ENCODE measurements around the gene GPR156. TPM values are rescaled to one million over a fixed set of nuclear protein-coding genes. Genes with fewer than 3 reads are reported as not detected.
"Not testable (repeated sequence)": the region's sequence is repeated elsewhere in the genome, so short reads cannot be mapped to it uniquely, and the experiment has no call there.

Gene GPR156
- total and polyA plus RNA-seq, 2 experiments from 2014 or later = not detected

DNA sequence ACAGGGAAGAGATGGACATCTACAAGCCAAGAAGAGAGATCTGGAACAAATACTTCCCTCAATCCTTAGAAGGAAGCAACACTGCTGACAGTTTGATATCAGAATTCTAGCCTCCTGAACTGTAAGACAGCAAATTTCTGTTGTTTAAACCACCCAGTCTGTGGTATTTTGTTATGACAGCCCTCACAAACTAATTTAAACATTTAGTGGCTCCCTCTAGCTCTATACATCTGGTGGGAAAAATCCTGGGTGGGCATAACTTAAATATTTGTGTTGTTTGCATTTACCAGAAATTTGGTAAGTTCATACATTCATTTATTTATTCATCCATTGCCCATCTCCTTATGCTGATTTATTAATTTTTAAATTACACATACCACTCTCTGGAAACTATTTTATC lies 128.3 kb downstream of the GPR156 start:
- H3K27ac ChIP-seq = no peak overlapping the region
- H3K27me3 ChIP-seq (replicated peaks; ENCODE audit: insufficient read depth) = no peaks in the 10 kb centered on the region
- no peak for DNase-seq
- in situ Hi-C loops (cut with MboI) = no loop called here
- no peaks in the 10 kb centered on the region for H3K79me2 ChIP-seq (ENCODE audit: insufficient read depth)
- H3K36me3 ChIP-seq (ENCODE audit: low read depth) = no peaks in the 10 kb centered on the region
- H3K4me1 ChIP-seq (ENCODE audit: insufficient read depth) = peaks cover 31% of the 10 kb centered on the region
- H3F3A ChIP-seq (ENCODE audit: insufficient read depth) = peaks cover 42% of the 10 kb centered on the region
- H3K4me2 ChIP-seq (ENCODE audit: unreplicated experiment) = no peak overlapping the region
- H3K9ac ChIP-seq = no peak overlapping the region
- no peaks in the 10 kb centered on the region for H3K9me3 ChIP-seq (ENCODE audit: low read depth)
- no peak overlapping the region for H2AFZ ChIP-seq
- no peaks in the 10 kb centered on the region for H3K9me2 ChIP-seq (ENCODE audit: insufficient read depth)
- H3K4me3 ChIP-seq = no peak overlapping the region
- no peaks in the 10 kb centered on the region for H4K20me1 ChIP-seq (ENCODE audit: insufficient read depth)
- no peak for TF ChIP-seq EZH2 (IDR thresholded peaks at IDR 0.05; ENCODE audit: insufficient read depth, poor library complexity, severe bottlenecking)
- TF ChIP-seq EZH2phosphoT487 (IDR thresholded peaks at IDR 0.05; ENCODE audit: insufficient read depth, low read depth) = no peak

DNA sequence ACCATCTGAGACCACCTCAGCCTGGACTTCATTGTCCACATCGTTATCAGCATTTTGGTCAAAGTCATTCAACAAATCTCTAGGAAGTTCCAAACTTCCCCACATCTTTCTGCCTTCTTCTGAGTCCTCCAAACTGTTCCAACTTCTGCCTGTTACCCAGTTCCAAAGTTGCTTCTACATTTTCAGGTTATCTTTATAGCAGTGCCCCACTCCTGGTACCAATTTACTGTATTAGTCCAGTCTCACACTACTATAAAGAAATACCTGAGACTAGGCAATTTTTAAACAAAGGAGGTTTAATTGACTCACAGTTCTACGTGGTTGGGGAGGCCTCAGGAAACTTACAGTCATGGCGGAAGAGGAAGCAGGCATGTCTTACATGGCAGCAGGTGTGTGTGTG lies 129.3 kb downstream of the GPR156 start:
- Histone ChIP-seq H3K4me1 (ENCODE audit: insufficient read depth) (peaks cover 25% of the 10 kb centered on the region), H3F3A (ENCODE audit: insufficient read depth) (peaks cover 34% of the 10 kb centered on the region)
- H3K27ac ChIP-seq; in situ Hi-C loops (cut with MboI); H3K9ac ChIP-seq; H3K4me3 ChIP-seq; H3K4me2 ChIP-seq (ENCODE audit: unreplicated experiment); H3K27me3 ChIP-seq (replicated peaks; ENCODE audit: insufficient read depth); H4K20me1 ChIP-seq (ENCODE audit: insufficient read depth); H3K9me2 ChIP-seq (ENCODE audit: insufficient read depth); H2AFZ ChIP-seq; H3K36me3 ChIP-seq (ENCODE audit: low read depth); H3K9me3 ChIP-seq (ENCODE audit: low read depth); DNase-seq; H3K79me2 ChIP-seq (ENCODE audit: insufficient read depth): not testable (repeated sequence)
- WGBS, 2 experiments (ENCODE audit: low coverage in 1 of 2, low lambda C conversion rate in 2 of 2, missing lambda C conversion rate in 2 of 2) = 65 to 70% methylated on average over 3 of the region's 3 CpGs

DNA sequence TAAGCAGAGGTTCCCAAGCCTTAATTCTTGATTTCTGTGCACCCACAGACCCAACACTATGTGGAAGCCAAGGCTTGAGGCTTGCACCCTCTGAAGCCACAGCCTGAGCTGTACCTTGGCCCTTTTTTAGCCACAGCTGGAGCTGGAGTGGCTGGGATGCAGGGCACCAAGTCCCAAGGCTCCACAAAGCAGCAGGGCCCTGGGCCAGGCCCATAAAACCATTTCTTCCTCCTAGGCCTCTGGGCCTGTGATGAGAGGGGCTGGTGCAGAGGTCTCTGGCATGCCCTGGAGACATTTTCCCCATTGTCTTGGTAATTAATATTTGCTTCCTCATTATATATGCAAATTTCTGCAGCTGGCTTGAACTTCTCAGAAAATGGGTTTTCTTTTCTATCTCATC lies 129.9 kb downstream of the GPR156 start:
- Histone ChIP-seq H3K9me2 (ENCODE audit: insufficient read depth) (no peaks in the 10 kb centered on the region), H3F3A (ENCODE audit: insufficient read depth) (peaks cover 30% of the 10 kb centered on the region), H3K9me3 (ENCODE audit: low read depth) (no peaks in the 10 kb centered on the region), H3K27me3 (replicated peaks; ENCODE audit: insufficient read depth) (no peaks in the 10 kb centered on the region), H3K36me3 (ENCODE audit: low read depth) (no peaks in the 10 kb centered on the region), H3K4me3 (no peak overlapping the region), H4K20me1 (ENCODE audit: insufficient read depth) (no peaks in the 10 kb centered on the region), H2AFZ (no peak overlapping the region), H3K27ac (no peak overlapping the region), H3K4me2 (ENCODE audit: unreplicated experiment) (no peak overlapping the region), H3K79me2 (ENCODE audit: insufficient read depth) (no peaks in the 10 kb centered on the region), H3K4me1 (ENCODE audit: insufficient read depth) (peaks cover 20% of the 10 kb centered on the region), H3K9ac (no peak overlapping the region)
- TF ChIP-seq EZH2 (IDR thresholded peaks at IDR 0.05; ENCODE audit: insufficient read depth, poor library complexity, severe bottlenecking) = no peak
- no peak for TF ChIP-seq EZH2phosphoT487 (IDR thresholded peaks at IDR 0.05; ENCODE audit: insufficient read depth, low read depth)
- no peak for DNase-seq
- in situ Hi-C loops (cut with MboI) = no loop called here

DNA sequence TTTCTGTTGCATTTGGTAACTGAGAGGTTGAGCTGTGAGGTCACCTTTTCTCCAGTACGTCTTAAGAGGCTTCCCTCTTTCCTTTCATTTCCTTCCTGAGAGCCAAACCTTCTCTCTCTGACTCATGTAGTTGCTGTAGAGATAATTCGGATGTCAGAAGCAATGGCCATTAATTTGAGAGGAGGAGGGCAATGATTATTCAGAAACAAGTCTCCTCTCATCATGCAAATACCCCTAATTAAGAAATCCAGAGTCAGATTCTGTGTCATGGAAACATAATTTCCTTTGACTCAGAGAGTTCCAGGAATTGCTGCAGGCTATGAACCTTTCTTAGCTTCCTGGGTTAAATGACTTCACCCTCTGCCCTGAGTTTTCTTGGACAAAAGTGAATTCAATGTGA lies 131.7 kb downstream of the GPR156 start:
- Histone ChIP-seq H3K9ac (peak overlapping the region; percentile 72), H4K20me1 (ENCODE audit: insufficient read depth) (no peaks in the 10 kb centered on the region), H3K36me3 (ENCODE audit: low read depth) (no peaks in the 10 kb centered on the region), H3K4me1 (ENCODE audit: insufficient read depth) (peaks cover 14% of the 10 kb centered on the region), H3K4me3 (peak overlapping the region; percentile 43; the same call in 1 of the 2 replicates), H3F3A (ENCODE audit: insufficient read depth) (peaks cover 25% of the 10 kb centered on the region), H3K9me3 (ENCODE audit: low read depth) (no peaks in the 10 kb centered on the region), H3K27ac (peak overlapping the region; percentile 93), H3K4me2 (ENCODE audit: unreplicated experiment) (peak overlapping the region; percentile 61), H3K9me2 (ENCODE audit: insufficient read depth) (no peaks in the 10 kb centered on the region), H2AFZ (peak overlapping the region; percentile 53; the same call in 1 of the 2 replicates), H3K79me2 (ENCODE audit: insufficient read depth) (no peaks in the 10 kb centered on the region), H3K27me3 (replicated peaks; ENCODE audit: insufficient read depth) (no peaks in the 10 kb centered on the region)
- WGBS, 2 experiments (ENCODE audit: low coverage in 1 of 2, low lambda C conversion rate in 2 of 2, missing lambda C conversion rate in 2 of 2) = 0 to 2% methylated on average over 2 of the region's 2 CpGs
- TF ChIP-seq EZH2phosphoT487 (IDR thresholded peaks at IDR 0.05; ENCODE audit: insufficient read depth, low read depth) (peak; percentile 92), EZH2 (IDR thresholded peaks at IDR 0.05; ENCODE audit: insufficient read depth, poor library complexity, severe bottlenecking) (no peak)
- in situ Hi-C loops (cut with MboI) = no loop called here
- peak; percentile 95 for DNase-seq

DNA sequence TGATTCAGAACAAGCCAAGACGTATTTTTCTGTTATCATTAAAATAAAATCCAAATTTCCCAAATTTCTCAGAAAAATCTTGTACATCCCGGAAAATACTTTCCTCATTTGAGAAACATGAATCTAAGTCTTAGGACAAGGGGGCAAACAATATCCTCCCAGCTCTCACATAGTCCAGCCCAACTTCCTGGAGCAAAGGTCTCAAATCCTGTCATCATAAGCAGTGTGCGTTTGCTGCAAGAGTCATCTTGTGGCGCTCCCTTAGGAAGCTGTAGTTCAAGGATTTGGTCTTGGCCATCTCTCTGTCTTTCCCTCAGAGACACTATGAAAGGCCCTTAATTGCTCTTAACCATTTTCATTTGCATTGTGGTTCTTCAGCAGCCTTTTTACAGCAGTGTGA lies 133.2 kb downstream of the GPR156 start:
- peaks cover 14% of the 10 kb centered on the region for H3K4me1 ChIP-seq (ENCODE audit: insufficient read depth)
- 85 to 87% methylated on average over 4 of the region's 4 CpGs for WGBS, 2 experiments (ENCODE audit: low coverage in 1 of 2, low lambda C conversion rate in 2 of 2, missing lambda C conversion rate in 2 of 2)
- no peaks in the 10 kb centered on the region for H3K36me3 ChIP-seq (ENCODE audit: low read depth)
- no peaks in the 10 kb centered on the region for H3K9me3 ChIP-seq (ENCODE audit: low read depth)
- H3K27ac ChIP-seq = no peak overlapping the region
- no peak for DNase-seq
- in situ Hi-C loops (cut with MboI) = no loop called here
- H4K20me1 ChIP-seq (ENCODE audit: insufficient read depth) = no peaks in the 10 kb centered on the region
- no peaks in the 10 kb centered on the region for H3K9me2 ChIP-seq (ENCODE audit: insufficient read depth)
- no peaks in the 10 kb centered on the region for H3K79me2 ChIP-seq (ENCODE audit: insufficient read depth)
- H3K4me3 ChIP-seq = no peak overlapping the region
- TF ChIP-seq EZH2phosphoT487 (IDR thresholded peaks at IDR 0.05; ENCODE audit: insufficient read depth, low read depth) = no peak
- TF ChIP-seq EZH2 (IDR thresholded peaks at IDR 0.05; ENCODE audit: insufficient read depth, poor library complexity, severe bottlenecking) = no peak
- no peak overlapping the region for H3K4me2 ChIP-seq (ENCODE audit: unreplicated experiment)
- H2AFZ ChIP-seq = no peak overlapping the region
- H3F3A ChIP-seq (ENCODE audit: insufficient read depth) = peaks cover 23% of the 10 kb centered on the region
- H3K27me3 ChIP-seq (replicated peaks; ENCODE audit: insufficient read depth) = no peaks in the 10 kb centered on the region
- H3K9ac ChIP-seq = no peak overlapping the region
